HG03097 (cell line): Measurements from ENCODE around the gene DUSP2.

Experiments used
- ATAC-seq: cut with Tn5 transposase; IDR thresholded peaks from one replicate; pipeline ENCODE4 v1.9.1; 2021; ENCODE audit not compliant: unreplicated experiment, low FRiP score

The DUSP2 gene, protein sequence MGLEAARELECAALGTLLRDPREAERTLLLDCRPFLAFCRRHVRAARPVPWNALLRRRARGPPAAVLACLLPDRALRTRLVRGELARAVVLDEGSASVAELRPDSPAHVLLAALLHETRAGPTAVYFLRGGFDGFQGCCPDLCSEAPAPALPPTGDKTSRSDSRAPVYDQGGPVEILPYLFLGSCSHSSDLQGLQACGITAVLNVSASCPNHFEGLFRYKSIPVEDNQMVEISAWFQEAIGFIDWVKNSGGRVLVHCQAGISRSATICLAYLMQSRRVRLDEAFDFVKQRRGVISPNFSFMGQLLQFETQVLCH

DNA sequence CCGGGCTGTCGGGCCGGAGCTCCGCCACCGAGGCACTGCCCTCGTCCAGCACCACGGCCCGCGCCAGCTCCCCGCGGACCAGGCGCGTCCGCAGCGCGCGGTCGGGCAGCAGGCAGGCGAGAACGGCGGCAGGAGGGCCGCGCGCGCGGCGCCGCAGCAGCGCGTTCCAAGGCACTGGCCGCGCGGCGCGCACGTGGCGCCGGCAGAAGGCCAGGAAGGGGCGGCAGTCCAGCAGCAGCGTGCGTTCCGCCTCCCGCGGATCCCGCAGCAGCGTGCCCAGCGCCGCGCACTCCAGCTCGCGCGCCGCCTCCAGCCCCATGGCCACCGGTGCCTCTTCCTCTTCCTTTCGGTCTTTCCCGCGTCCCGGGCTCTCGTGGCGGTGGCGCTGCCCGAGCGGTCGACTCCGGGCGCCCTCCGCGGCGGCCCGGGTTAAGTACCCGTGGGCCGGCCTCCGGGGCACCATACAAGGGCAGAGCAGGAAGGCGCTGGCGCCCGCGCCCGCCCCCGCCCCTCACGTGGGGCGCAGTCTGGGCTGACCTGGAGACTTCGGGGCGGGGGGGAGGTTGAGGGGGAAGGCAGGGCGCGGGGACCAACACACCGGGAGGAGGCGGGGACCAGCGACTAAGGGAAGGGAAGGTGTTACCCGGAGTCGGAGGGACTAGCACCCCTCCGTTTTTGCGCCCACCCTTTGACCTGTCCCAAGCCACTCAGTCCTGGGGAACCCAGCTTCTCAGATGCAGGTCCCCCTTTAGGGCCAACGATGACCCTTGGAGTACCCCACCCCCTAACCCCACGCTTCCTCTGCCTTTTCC lies at the start of gene DUSP2:
TSS of gene DUSP2 (minus strand) at position 405 of the 812 bp plus-strand sequence. CDS start at position 319, 86 bp downstream.
- peak; percentile 45 for ATAC-seq

- ATAC-seq: no peak
These were observed 46.9 kb upstream of the DUSP2 start for GRCh38 chr2:96191937-96192670.

DNA sequence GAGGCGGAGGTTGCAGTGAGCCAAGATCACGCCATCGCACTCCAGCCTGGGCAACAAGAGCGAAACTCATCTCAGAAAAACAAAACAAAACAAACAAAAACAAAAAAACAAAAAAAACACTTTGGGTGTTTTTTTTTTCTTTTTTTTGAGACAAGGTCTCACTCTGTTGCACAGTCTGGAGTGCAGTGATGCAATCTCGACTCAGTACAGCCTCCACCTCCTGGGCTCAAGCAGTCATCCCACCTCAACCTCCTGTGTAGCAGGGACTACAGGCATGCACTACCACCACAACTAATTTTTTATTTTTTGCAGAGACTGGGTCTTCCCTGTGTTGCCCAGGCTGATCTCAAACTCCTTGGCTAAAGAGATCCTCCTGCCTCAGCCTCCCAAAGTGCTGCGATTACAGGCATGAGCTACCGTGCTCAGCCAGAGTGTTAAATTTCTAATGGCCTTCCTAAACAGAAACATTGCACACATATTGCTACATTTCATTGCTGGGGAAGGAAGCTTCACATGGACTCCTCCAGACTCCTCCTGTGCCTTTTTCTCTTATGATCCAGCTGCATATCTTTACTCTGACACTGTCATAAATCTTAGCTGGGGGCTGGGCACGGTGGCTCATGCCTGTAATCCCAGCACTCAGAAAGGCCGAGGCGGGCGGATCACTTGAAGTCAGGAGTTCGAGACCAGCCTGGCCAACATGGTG lies 43.7 kb upstream of the DUSP2 start:
- ATAC-seq: no peak

GRCh38 chr2:96186562-96186961 lies 41.3 kb upstream of the DUSP2 start:
- no peak for ATAC-seq

GRCh38 chr2:96185516-96185915 lies 40.3 kb upstream of the DUSP2 start:
- no peak for ATAC-seq

GRCh38 chr2:96184989-96185388 lies 39.7 kb upstream of the DUSP2 start:
- ATAC-seq: no peak

DNA sequence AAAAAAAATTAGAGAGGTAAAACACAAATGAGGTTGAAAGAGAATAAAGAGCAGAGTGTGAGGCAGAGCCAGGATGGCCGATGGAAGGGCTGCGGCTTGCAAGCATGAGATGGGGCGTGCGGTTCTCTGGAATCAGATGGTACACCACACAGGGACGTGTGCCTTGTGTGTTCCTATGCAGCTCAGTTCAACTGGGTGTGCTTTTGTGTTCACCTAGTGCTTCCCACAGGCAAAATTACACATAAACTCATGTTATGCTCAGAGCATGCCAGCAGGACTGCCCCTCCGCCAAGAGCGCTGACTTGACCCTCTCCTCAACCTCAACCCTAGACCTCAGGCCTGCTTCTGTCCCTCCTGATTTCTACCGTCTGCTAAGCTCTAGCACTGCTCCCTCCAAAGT lies 38.9 kb upstream of the DUSP2 start:
- ATAC-seq: no peak

GRCh38 chr2:96181529-96181928 lies 36.3 kb upstream of the DUSP2 start:
- no peak for ATAC-seq

DNA sequence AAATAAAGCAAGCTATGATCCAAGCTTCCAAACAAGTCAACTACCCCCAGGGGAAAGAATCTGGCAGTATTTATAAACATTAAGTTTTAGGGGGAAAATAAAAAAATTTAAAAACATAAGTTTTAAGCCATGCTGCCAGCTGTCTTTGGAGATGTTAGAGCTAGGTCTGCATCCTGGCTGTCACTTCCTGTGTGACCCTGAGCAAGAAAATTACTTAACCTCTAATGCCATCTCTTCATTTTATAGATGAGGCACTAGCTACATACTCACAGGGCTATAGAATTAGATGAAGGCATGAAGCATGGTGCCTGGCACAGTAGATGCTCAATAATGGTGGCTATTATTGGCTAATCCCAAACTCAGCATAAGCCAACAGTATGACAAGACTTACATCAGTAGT lies 35.3 kb upstream of the DUSP2 start:
- no peak for ATAC-seq

GRCh38 chr2:96180002-96180401 lies 34.8 kb upstream of the DUSP2 start:
- ATAC-seq: no peak

DNA sequence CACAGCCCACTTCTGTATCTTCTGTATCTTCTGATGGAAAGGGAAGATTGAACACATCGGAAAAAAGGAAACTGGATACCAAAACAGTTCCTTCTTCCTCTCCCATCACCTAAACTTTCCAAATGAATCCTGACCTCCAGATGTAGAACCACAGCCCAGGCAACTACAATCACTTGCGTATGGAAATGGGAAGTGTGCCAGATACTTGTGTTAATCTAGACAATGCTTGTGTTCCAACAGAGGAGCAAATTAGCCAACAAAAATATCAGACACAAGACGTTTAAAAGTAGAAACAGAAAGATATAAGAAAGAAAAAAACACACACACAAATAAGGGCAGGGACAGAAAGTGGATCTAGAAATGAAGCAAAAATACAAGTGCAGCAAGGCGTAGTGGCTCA lies 31.4 kb upstream of the DUSP2 start:
- ATAC-seq: no peak

DNA sequence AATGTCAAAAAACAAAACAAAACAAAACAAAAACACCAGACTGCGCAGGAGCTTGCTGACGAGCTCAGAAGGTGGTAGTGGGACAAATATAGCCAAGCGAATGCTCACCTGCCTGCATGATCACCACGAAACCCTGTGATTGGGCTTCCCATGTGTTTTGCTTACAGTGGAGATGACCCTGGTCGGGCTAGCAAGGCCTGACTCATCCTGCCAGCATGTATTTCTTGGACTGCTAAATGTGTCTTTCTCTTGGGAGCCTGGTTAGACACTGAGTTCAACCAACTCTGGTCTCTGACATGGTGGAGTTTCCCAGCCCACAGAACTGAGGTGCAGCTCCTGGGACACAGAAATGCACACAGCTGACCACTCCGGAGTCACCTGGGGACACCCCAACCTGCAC lies 30.7 kb upstream of the DUSP2 start:
- ATAC-seq: no peak

DNA sequence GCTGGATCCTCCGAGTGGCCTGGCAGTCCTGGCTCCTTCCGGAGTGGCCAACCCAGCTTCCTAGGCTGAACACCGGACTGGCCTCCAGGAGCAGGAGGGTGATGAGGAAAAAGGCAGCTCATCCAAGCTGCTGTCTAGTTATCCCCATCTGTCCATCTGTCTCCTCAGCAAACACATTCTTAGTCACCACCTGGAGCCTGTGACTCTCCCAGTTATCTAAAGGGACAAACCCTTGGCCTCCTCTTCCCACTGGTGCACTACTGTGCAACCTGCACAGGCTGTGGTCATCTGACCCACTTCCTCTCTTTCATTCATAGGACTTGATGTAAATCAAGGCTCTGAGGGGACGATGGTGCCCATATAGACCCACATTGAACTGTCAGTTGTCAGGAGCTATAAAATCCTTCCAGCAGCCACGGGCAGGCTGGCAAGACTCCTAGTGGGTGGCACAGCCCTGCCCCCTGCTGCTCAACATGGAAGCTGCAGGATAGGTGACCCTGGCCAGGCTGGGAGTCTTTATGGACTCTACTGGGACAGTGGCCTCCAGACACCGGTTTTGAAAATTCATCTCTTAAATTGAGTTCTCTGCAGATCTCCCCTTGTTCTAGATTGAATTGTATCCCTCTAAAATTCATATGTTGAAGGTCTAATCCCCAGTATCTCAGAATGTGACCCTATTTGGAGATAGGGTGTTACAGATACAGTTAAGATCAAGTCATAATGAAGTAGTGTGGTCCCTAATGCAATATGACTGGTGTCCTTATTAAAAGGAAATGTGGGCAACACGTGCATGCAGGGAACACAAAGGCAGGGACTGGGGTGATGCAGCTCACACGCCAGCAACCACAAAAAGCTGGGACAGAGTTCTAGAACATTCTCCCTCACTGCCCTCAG lies 29.3 kb upstream of the DUSP2 start:
- peak; percentile 57 for ATAC-seq

GRCh38 chr2:96171831-96172230 lies 26.6 kb upstream of the DUSP2 start:
- no peak for ATAC-seq

DNA sequence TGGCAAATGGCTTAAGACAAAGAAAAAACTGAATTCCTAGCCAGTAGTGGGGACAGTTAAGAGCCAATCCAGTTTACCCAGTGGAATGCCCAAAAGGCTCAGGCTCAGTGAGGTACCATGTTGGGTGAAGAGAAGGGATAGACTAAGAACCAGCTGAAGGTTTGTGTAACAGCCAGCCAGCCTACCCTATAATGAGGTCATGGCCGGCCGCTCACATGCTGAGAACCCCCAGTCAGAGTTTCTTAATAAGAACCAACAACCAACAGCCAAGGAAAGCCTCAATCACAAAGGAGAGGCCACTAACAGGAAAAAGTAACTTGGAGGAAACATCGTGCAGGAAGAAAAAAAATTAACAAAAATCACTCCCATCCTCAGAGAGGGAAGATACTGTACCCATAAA lies 25.4 kb upstream of the DUSP2 start:
- ATAC-seq: no peak

DNA sequence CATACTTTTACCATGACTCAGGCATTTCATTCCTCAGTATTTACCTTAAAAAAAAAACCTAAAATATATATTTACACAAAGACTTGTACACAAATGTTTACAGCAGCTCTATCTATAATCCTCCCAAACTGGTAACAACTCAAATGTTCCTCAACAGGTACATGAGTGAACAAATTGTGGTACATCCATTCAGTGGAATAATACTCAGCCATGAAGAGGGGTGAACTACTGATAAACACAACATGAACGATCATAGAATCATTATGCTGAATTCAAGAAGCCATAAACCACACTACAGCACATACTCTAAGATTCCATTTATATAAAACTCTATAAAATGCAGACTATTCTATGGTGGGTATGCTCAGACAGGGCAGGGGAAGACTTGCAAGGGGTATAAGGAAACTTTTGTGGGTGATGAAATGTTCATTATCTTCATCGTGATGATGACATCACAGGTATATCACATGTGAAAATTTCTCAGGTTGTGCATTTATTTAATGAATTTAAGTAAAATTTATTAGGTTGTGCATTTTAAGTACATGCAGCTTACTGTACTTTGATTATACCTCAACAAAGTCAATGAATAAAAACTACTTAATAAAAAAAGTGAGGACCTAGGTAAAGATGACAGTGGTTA lies 24.7 kb upstream of the DUSP2 start:
- no peak for ATAC-seq

DNA sequence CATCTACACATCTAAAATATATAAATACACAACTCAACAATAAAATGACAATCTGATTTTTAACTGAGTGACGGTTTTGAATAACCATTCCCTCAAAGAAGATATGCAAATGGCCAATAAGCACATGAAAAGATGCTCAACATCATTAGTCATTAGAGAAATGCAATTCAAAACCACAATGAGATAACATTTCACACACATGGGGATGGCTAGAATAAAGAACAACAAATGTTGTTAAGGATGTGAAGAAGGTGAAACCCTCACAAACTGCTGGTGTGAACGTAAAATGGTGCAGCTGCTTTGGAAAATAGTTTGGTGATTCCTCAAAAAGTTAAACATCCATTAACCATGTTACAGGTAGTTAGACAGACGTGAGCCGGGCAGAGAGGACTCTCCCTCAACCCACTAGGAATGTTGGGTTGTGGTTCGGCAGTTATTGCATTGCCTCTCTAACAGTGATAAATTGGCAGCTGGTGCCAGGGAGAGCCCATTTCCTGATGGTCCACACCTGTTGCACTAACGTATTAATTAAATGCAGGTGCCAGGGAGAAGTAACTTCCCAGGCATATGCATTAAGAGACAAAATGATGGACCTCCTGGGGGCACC lies 22.3 kb upstream of the DUSP2 start:
- ATAC-seq: no peak

- peak; percentile 46 for ATAC-seq
These were observed 19.4 kb upstream of the DUSP2 start for GRCh38 chr2:96164459-96165184.
